GM10266 (cell line): ENCODE data around the gene LIN28B.

Experiments used
- DNase-seq: peaks from one replicate; pipeline ENCODE4 v3.0.0; 2012; ENCODE audit errors: extremely low spot score
- CTCF ChIP-seq: IDR thresholded peaks from 2 replicates; pipeline ENCODE4 v1.5.1; 2012; ENCODE audit warnings: mild to moderate bottlenecking, low read depth; ENCODE audit not compliant: control insufficient read depth, insufficient read depth; ENCODE audit errors: missing control alignments

Gene LIN28B

GRCh38 chr6:104956731-104957294 is at the start of gene LIN28B:
LIN28B (plus strand) TSS chr6:104957107; CDS start chr6:104957251, 144 bp downstream.
- no peak for TF ChIP-seq CTCF
- no peak for DNase-seq

- no peak for DNase-seq
- TF ChIP-seq CTCF: no peak
These were observed 48.6 kb upstream of the LIN28B start for GRCh38 chr6:104908031-104908887.

- DNase-seq: no peak
- TF ChIP-seq CTCF: no peak
These were observed 47.9 kb upstream of the LIN28B start for GRCh38 chr6:104908888-104909525.

GRCh38 chr6:104921896-104922295 is 35.0 kb upstream of the LIN28B start:
- no peak for DNase-seq
- TF ChIP-seq CTCF: no peak

GRCh38 chr6:104928141-104928540 is 28.8 kb upstream of the LIN28B start:
- no peak for DNase-seq
- TF ChIP-seq CTCF: no peak

GRCh38 chr6:104929353-104929752 is 27.6 kb upstream of the LIN28B start:
- no peak for TF ChIP-seq CTCF
- no peak for DNase-seq

- no peak for DNase-seq
- TF ChIP-seq CTCF: no peak
These were observed 26.0 kb upstream of the LIN28B start for GRCh38 chr6:104930939-104931338.
